ENCODE data around the gene TMEM267. TPM values are rescaled to one million over a fixed set of nuclear protein-coding genes. Genes with fewer than 3 reads are reported as not detected.

The TMEM267 gene
- total RNA-seq, 4 donors from 2014 or later: 6.9 to 12.7 (median 9.1) TPM

DNA sequence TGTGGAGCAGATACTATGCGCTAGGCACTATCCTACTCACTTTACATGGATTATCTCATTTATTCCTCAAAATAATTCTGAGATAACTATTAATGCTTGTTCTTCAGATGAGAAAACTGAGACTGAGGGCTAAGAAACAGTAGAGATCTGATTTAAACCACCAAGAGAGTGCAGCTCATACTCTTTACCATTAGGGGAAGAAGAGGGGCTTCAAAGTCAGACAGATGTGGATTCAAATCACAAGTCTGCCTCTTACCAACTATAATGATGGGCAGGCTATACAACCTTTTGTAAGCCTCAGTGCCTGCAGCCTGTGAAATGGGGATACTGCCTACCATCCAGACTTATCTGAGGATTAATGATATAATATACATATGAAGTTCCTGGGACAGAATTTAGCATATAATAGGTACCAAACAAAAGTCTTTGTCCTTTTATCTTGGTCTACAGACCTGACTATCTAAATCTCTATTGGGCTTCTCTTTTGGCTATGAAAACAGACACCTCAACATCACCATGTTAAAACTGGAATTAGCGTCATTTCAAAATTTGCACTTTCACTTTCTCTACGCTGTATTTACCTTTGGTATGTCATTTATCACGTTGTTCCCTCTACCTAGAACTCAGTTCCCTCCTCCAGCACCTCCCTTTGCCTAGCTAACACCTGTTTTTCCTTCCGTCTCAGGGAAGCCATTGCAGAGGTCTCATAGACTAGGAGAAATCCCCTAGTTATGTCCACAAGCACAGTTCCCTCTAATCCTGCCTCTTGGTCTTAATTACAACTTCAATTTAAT is 13.8 kb upstream of the TMEM267 start:
- Histone ChIP-seq H3K9me3 (no peaks in the 10 kb centered on the region), H3K4me3 (no peak overlapping the region), H3K27me3 (no peaks in the 10 kb centered on the region), H3K36me3 (peaks cover 0 to 8% (median 0%) of the 10 kb centered on the region in 3 donors), H3K27ac (no peak overlapping the region), H3K4me1 (no peaks in the 10 kb centered on the region)
- WGBS, 2 donors: 92 to 98% methylated on average over 5 of the region's 5 CpGs
- TF ChIP-seq EP300 (IDR thresholded peaks at IDR 0.05) (no peak), POLR2A (IDR thresholded peaks at IDR 0.05) (no peak)
- TF ChIP-seq, protein P1, sequence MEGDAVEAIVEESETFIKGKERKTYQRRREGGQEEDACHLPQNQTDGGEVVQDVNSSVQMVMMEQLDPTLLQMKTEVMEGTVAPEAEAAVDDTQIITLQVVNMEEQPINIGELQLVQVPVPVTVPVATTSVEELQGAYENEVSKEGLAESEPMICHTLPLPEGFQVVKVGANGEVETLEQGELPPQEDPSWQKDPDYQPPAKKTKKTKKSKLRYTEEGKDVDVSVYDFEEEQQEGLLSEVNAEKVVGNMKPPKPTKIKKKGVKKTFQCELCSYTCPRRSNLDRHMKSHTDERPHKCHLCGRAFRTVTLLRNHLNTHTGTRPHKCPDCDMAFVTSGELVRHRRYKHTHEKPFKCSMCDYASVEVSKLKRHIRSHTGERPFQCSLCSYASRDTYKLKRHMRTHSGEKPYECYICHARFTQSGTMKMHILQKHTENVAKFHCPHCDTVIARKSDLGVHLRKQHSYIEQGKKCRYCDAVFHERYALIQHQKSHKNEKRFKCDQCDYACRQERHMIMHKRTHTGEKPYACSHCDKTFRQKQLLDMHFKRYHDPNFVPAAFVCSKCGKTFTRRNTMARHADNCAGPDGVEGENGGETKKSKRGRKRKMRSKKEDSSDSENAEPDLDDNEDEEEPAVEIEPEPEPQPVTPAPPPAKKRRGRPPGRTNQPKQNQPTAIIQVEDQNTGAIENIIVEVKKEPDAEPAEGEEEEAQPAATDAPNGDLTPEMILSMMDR (IDR thresholded peaks at IDR 0.05): no peak
- DNase-seq (ENCODE audit: low spot score in 2 of 2): no peak

- H3K36me3 ChIP-seq: peaks cover 0 to 15% (median 0%) of the 10 kb centered on the region in 3 donors
- WGBS, 2 donors: 95 to 97% methylated on average over 1 of the region's 1 CpG
- H3K9me3 ChIP-seq: no peaks in the 10 kb centered on the region
- no peaks in the 10 kb centered on the region for H3K27me3 ChIP-seq
- no peak overlapping the region for H3K27ac ChIP-seq
- no peak for DNase-seq (ENCODE audit: low spot score in 2 of 2)
- no peak for TF ChIP-seq POLR2A (IDR thresholded peaks at IDR 0.05)
- no peak for TF ChIP-seq EP300 (IDR thresholded peaks at IDR 0.05)
- TF ChIP-seq, protein P1 (IDR thresholded peaks at IDR 0.05): no peak
- H3K4me3 ChIP-seq: no peak overlapping the region
- no peaks in the 10 kb centered on the region for H3K4me1 ChIP-seq
Observed at GRCh38 chr5:43491326-43491725, 7.7 kb upstream of the TMEM267 start.

DNA sequence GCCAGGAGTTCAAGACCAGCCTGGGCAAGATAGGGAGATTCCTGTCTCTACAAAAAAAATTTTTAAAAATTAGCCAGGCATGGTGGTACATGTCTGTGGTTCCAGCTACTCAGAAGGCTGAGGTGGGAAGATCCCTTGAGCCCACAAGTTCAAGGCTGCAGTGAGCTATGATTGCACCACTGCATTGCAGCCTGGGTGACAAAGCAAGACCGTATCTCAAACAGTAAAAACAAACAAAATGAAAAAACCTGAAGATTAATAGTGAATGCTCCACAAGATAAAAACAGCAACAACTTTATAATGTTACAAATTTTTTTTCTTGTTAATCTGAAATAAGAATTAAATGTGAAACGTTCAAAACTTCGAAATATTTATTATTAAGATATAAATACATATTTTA is 2.7 kb upstream of the TMEM267 start:
- Histone ChIP-seq H3K36me3 (peaks cover 0 to 4% (median 0%) of the 10 kb centered on the region in 3 donors), H3K4me3 (no peak overlapping the region), H3K4me1 (peaks cover 0 to 27% (median 17%) of the 10 kb centered on the region in 4 donors), H3K27me3 (no peaks in the 10 kb centered on the region), H3K27ac (no peak overlapping the region), H3K9me3 (no peaks in the 10 kb centered on the region)
- TF ChIP-seq, protein P1 (IDR thresholded peaks at IDR 0.05): no peak
- TF ChIP-seq EP300 (IDR thresholded peaks at IDR 0.05) (no peak), POLR2A (IDR thresholded peaks at IDR 0.05) (no peak)
- WGBS, 2 donors: 94 to 96% methylated on average over 3 of the region's 3 CpGs
- DNase-seq (ENCODE audit: low spot score in 2 of 2): no peak

DNA sequence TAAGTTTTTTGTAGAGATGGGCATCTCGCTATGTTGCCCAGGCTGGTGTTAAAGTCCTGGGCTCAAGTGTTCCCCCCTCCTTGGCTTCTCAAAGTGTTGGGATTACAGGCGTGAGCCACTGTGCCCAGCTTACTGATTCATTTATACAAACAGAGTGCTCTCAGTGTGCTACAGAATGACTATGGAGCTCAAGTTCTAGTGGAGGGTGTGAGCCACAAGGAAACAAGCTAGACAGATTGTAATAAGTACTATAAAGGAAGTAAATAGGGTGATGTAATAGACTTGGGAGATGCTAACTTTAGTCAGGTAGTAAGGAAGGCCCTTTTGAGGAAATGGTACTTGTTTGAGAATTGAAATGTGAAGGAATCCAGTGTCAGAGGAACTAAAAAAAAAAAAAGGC is 1.7 kb upstream of the TMEM267 start:
- DNase-seq (ENCODE audit: low spot score in 2 of 2): no peak

More for the DNA sequence above, 1.7 kb upstream of the TMEM267 start:
- WGBS, 2 donors: 89 to 97% methylated on average over 1 to 2 of the region's 2 CpGs
- Histone ChIP-seq H3K4me3 (no peak overlapping the region), H3K27ac (peak overlapping the region in 1 of 4 donors; percentile 99), H3K27me3 (no peaks in the 10 kb centered on the region), H3K4me1 (peaks cover 0 to 27% (median 17%) of the 10 kb centered on the region in 4 donors), H3K9me3 (no peaks in the 10 kb centered on the region), H3K36me3 (peaks cover 0 to 4% (median 0%) of the 10 kb centered on the region in 3 donors)
- TF ChIP-seq, protein P1 (IDR thresholded peaks at IDR 0.05): no peak
- TF ChIP-seq EP300 (IDR thresholded peaks at IDR 0.05) (no peak), POLR2A (IDR thresholded peaks at IDR 0.05) (no peak)
